ENCODE data around the gene WWC2. TPM values are rescaled to one million over a fixed set of nuclear protein-coding genes. Genes with fewer than 3 reads are reported as not detected.

The WWC2 gene
- total and polyA plus RNA-seq, 2 donors (not counting 3 experiments of a cell fraction or from before 2014, with no cell fraction given), result 12.9 to 52.2 TPM

- no TSS peak for BruUV-seq (replicated peaks)
- Histone ChIP-seq H3K4me2 (ENCODE audit: insufficient read depth, low read length) (no peak overlapping the region), H3K79me2 (ENCODE audit: control insufficient read depth, insufficient read depth, low read length) (peaks cover 40% of the 10 kb centered on the region), H3K4me1 (ENCODE audit: control insufficient read depth, extremely low read depth, insufficient read depth, low read length) (peaks cover 17% of the 10 kb centered on the region), H3K4me3 (replicated peaks in 1 of 3; ENCODE audit: insufficient read depth in 1 of 3, low read depth in 1 of 3, low read length in 3 of 3) (no peak overlapping the region), H3K9me1 (replicated peaks; ENCODE audit: control insufficient read depth, extremely low read depth, insufficient read depth, low read length) (no peaks in the 10 kb centered on the region), H3K27me3 (ENCODE audit: control insufficient read depth in 2 of 2, insufficient read depth in 2 of 2, low read length in 2 of 2) (no peaks in the 10 kb centered on the region), H3K36me3 (ENCODE audit: control insufficient read depth in 2 of 2, extremely low read depth in 1 of 2, insufficient read depth in 2 of 2, low read length in 2 of 2) (no peaks in the 10 kb centered on the region), H4K20me1 (replicated peaks; ENCODE audit: control insufficient read depth, extremely low read depth, insufficient read depth, low read length) (no peaks in the 10 kb centered on the region), H3K9me3 (replicated peaks; ENCODE audit: control insufficient read depth, insufficient read depth, low read length) (no peaks in the 10 kb centered on the region), H3K27ac (ENCODE audit: insufficient read depth, low read depth, low read length) (no peak overlapping the region), H2AFZ (ENCODE audit: low read depth, low read length) (no peak overlapping the region), H3K9ac (replicated peaks; ENCODE audit: extremely low read depth, insufficient read depth, low read length) (no peak overlapping the region)
- DNase-seq (ENCODE audit: low read depth, low spot score), result no peak
- intact Hi-C loops (cut with micrococcal nuclease) (no loop called here), dilution Hi-C loops (cut with MboI; ENCODE audit: extremely low pct_ligation_motif_present, low sequenced_read_pairs) (no loop called here)
- TF ChIP-seq FOS (IDR thresholded peaks at IDR 0.05; ENCODE audit: borderline replicate concordance, insufficient read depth, low read length), result no peak
- TF ChIP-seq GATA2 (IDR thresholded peaks at IDR 0.05; ENCODE audit: insufficient read depth, insufficient read length, low read depth, low read length), result no peak
- TF ChIP-seq JUN (IDR thresholded peaks at IDR 0.05; ENCODE audit: borderline replicate concordance, insufficient read depth, insufficient read length, low read depth), result no peak
- TF ChIP-seq POLR2A (IDR thresholded peaks at IDR 0.05; ENCODE audit: low read depth, low read length), result no peak
- no peak for TF ChIP-seq POLR2AphosphoS5 (IDR thresholded peaks at IDR 0.05; ENCODE audit: insufficient read depth, low read depth, low read length)
- no peak for TF ChIP-seq CTCF (IDR thresholded peaks at IDR 0.05; ENCODE audit: extremely low read depth in 1 of 2, insufficient read depth in 1 of 2, low read depth in 1 of 2, low read length in 2 of 2)
- no peak for TF ChIP-seq MAX (IDR thresholded peaks at IDR 0.05; ENCODE audit: insufficient read depth, insufficient read length)
- TF ChIP-seq EZH2 (IDR thresholded peaks at IDR 0.05; ENCODE audit: borderline replicate concordance, low read depth, low read length, severe bottlenecking), result no peak
- TF ChIP-seq MYC (IDR thresholded peaks at IDR 0.05; ENCODE audit: low read depth, low read length), result no peak
- ChIA-PET POLR2A (no interaction called here), CTCF (no interaction called here)
- no peak for FAIRE-seq
These were observed 82.0 kb downstream of the WWC2 start for GRCh38 chr4:183181081-183181480.

Data from endothelial cell of umbilical vein (primary cell).